Stimulated activated naive CD8-positive, alpha-beta T cell treated with anti-CD3 and anti-CD28 coated beads, Interleukin-15, Interleukin-2, amounts not matched to agents 100 ng/mL and 50 ng/mL, for 24 hours (primary cell): ENCODE results near the gene USP36.

Experiments used
- H3K27ac Mint-ChIP-seq: one replicate; pipeline ENCODE4 v1.8.0; 2021; ENCODE audit warnings: mild to moderate bottlenecking, mixed read lengths
- H3K27me3 Mint-ChIP-seq: one replicate; pipeline ENCODE4 v1.8.0; 2021; ENCODE audit warnings: mixed read lengths
- H3K36me3 Mint-ChIP-seq: one replicate; pipeline ENCODE4 v1.8.0; 2021; ENCODE audit warnings: low read depth, mixed read lengths
- H3K4me1 Mint-ChIP-seq: one replicate; pipeline ENCODE4 v1.8.0; 2021; ENCODE audit warnings: low read depth, mixed read lengths
- H3K4me3 Mint-ChIP-seq: one replicate; pipeline ENCODE4 v1.8.0; 2021; ENCODE audit warnings: mild to moderate bottlenecking, mixed read lengths
- H3K9me3 Mint-ChIP-seq: one replicate; pipeline ENCODE4 v1.8.0; 2021; ENCODE audit warnings: mixed read lengths

The USP36 gene

GRCh38 chr17:78748730-78749317 is 91.8 kb downstream of the USP36 start:
- peaks cover 98% of the 10 kb centered on the region for H3K4me1 Mint-ChIP-seq
- H3K27ac Mint-ChIP-seq = peak overlapping the region; percentile 96
- H3K36me3 Mint-ChIP-seq = peaks cover 4% of the 10 kb centered on the region
- H3K27me3 Mint-ChIP-seq = no peaks in the 10 kb centered on the region
- H3K9me3 Mint-ChIP-seq = no peaks in the 10 kb centered on the region
- H3K4me3 Mint-ChIP-seq = peak overlapping the region; percentile 79

- H3K27ac Mint-ChIP-seq = peak overlapping the region; percentile 96
- no peaks in the 10 kb centered on the region for H3K27me3 Mint-ChIP-seq
- peak overlapping the region; percentile 79 for H3K4me3 Mint-ChIP-seq
- H3K9me3 Mint-ChIP-seq = no peaks in the 10 kb centered on the region
- H3K36me3 Mint-ChIP-seq = peaks cover 11% of the 10 kb centered on the region
- H3K4me1 Mint-ChIP-seq = peaks cover 100% of the 10 kb centered on the region
These were observed 92.4 kb downstream of the USP36 start for GRCh38 chr17:78748048-78748729.

- no peaks in the 10 kb centered on the region for H3K27me3 Mint-ChIP-seq
- H3K4me1 Mint-ChIP-seq = peaks cover 99% of the 10 kb centered on the region
- peak overlapping the region; percentile 79 for H3K4me3 Mint-ChIP-seq
- H3K36me3 Mint-ChIP-seq = peaks cover 14% of the 10 kb centered on the region
- peak overlapping the region; percentile 96 for H3K27ac Mint-ChIP-seq
- no peaks in the 10 kb centered on the region for H3K9me3 Mint-ChIP-seq
These were observed 93.1 kb downstream of the USP36 start for GRCh38 chr17:78747488-78747887.

- Mint-ChIP-seq H3K9me3 (no peaks in the 10 kb centered on the region), H3K27ac (peak overlapping the region; percentile 96), H3K27me3 (no peaks in the 10 kb centered on the region), H3K4me3 (no peak overlapping the region), H3K36me3 (peaks cover 14% of the 10 kb centered on the region), H3K4me1 (peaks cover 99% of the 10 kb centered on the region)
These were observed 93.7 kb downstream of the USP36 start for GRCh38 chr17:78746949-78747269.

GRCh38 chr17:78746263-78746948 is 94.2 kb downstream of the USP36 start:
- Mint-ChIP-seq H3K27ac (peak overlapping the region; percentile 81), H3K4me3 (no peak overlapping the region), H3K27me3 (no peaks in the 10 kb centered on the region), H3K4me1 (peaks cover 99% of the 10 kb centered on the region), H3K36me3 (peaks cover 14% of the 10 kb centered on the region), H3K9me3 (no peaks in the 10 kb centered on the region)
